GM23338 (cell line): ENCODE measurements around the gene CTRL. TPM values are rescaled to one million over a fixed set of nuclear protein-coding genes. Genes with fewer than 3 reads are reported as not detected.

Experiments used
- ATAC-seq: fragments of 200-7000 bp; cut with Tn5 transposase; 3 replicates; pipeline ENCODE4 v1.9.1; 2020
- DNase-seq: peaks from one replicate; pipeline ENCODE4 v3.0.0-alpha.2; 2015; ENCODE audit warnings: low spot score
- H2AFZ ChIP-seq: fragments of 200-600 bp; sonication (generic); 2 replicates; pipeline ENCODE4 v1.8.0; 2016; ENCODE audit warnings: antibody characterized with exemption, mild to moderate bottlenecking, moderate library complexity
- H3F3A ChIP-seq: fragments of 200-600 bp; sonication (generic); replicated peaks from 2 replicates; pipeline ENCODE4 v1.8.0; 2017; ENCODE audit warnings: antibody characterized with exemption, mixed run types, low read depth
- H3K27ac ChIP-seq: fragments of 200-600 bp; sonication (generic); 2 replicates; pipeline ENCODE4 v1.6.1; 2016; ENCODE audit warnings: low read depth
- H3K27me3 ChIP-seq: fragments of 200-600 bp; sonication (generic); 2 replicates; pipeline ENCODE4 v1.8.0; 2016; ENCODE audit warnings: mild to moderate bottlenecking, mixed run types, moderate library complexity; ENCODE audit not compliant: insufficient read depth
- H3K36me3 ChIP-seq: fragments of 200-600 bp; sonication (generic); 2 replicates; pipeline ENCODE4 v1.8.0; 2016; ENCODE audit warnings: mild to moderate bottlenecking; ENCODE audit not compliant: insufficient read depth
- H3K4me1 ChIP-seq: fragments of 200-600 bp; sonication (generic); 2 replicates; pipeline ENCODE4 v1.8.0; 2016; ENCODE audit warnings: mild to moderate bottlenecking, moderate library complexity; ENCODE audit not compliant: insufficient read depth
- H3K4me2 ChIP-seq: fragments of 200-600 bp; sonication (generic); 2 replicates; pipeline ENCODE4 v1.7.1; 2017; ENCODE audit warnings: mixed run types
- H3K4me3 ChIP-seq: fragments of 200-600 bp; sonication (generic); 2 replicates; pipeline ENCODE4 v1.6.1; 2016; ENCODE audit warnings: mixed run types
- H3K79me2 ChIP-seq: fragments of 200-600 bp; sonication (generic); replicated peaks from 2 replicates; pipeline ENCODE4 v1.8.0; 2017; ENCODE audit warnings: mild to moderate bottlenecking; ENCODE audit not compliant: insufficient read depth
- H3K9me2 ChIP-seq: fragments of 200-600 bp; sonication (generic); 2 replicates; pipeline ENCODE4 v1.8.0; 2017; ENCODE audit not compliant: insufficient read depth
- H4K20me1 ChIP-seq: fragments of 200-600 bp; sonication (generic); replicated peaks from 2 replicates; pipeline ENCODE4 v1.8.0; 2017; ENCODE audit warnings: mild to moderate bottlenecking; ENCODE audit not compliant: insufficient read depth
- H3K27ac Mint-ChIP-seq: 2 replicates; pipeline ENCODE4 v1.8.0; 2020; ENCODE audit warnings: inconsistent platforms, mild to moderate bottlenecking, moderate library complexity, mixed read lengths
- H3K27me3 Mint-ChIP-seq: 3 replicates; pipeline ENCODE4 v1.8.0; 2022; ENCODE audit warnings: low read depth, mild to moderate bottlenecking, moderate library complexity, mixed read lengths, inconsistent platforms; ENCODE audit not compliant: insufficient read depth, poor library complexity
- H3K36me3 Mint-ChIP-seq: 3 replicates; pipeline ENCODE4 v1.8.0; 2021; ENCODE audit warnings: low read depth, mild to moderate bottlenecking, inconsistent platforms, moderate library complexity, mixed read lengths
- H3K4me1 Mint-ChIP-seq: 3 replicates; pipeline ENCODE4 v1.8.0; 2020; ENCODE audit warnings: mild to moderate bottlenecking, inconsistent platforms, mixed read lengths
- H3K4me3 Mint-ChIP-seq: 3 replicates; pipeline ENCODE4 v1.8.0; 2021; ENCODE audit warnings: moderate library complexity, mild to moderate bottlenecking, inconsistent platforms, mixed read lengths
- H3K9me3 Mint-ChIP-seq: 3 replicates; pipeline ENCODE4 v1.8.0; 2020; ENCODE audit warnings: moderate library complexity, mild to moderate bottlenecking, inconsistent platforms, mixed read lengths
- CREB1 ChIP-seq: fragments of 250-450 bp; sonication (Bioruptor Pico); IDR thresholded peaks from 2 replicates; pipeline ENCODE4 v1.5.0; 2020; ENCODE audit warnings: low read depth, mild to moderate bottlenecking, moderate library complexity
- CTCF ChIP-seq, 2 experiments: fragments of 200-600 bp in 1 of 2; sonication (generic) in 1 of 2; conservative IDR thresholded peaks; 2 replicates each; pipeline versions ENCODE4 v1.5.1 to v1.6.1; 2016 to 2017; ENCODE audit warnings: antibody characterized with exemption in 2 of 2, low read depth in 2 of 2, mild to moderate bottlenecking in 2 of 2, moderate library complexity in 1 of 2
- ETS1 ChIP-seq: IDR thresholded peaks from 2 replicates; pipeline ENCODE4 v1.6.1; 2016; ENCODE audit warnings: antibody characterized with exemption
- EZH2phosphoT487 ChIP-seq: fragments of 200-600 bp; sonication (generic); IDR thresholded peaks from one replicate; pipeline ENCODE4 v1.8.1; 2018; ENCODE audit warnings: antibody characterized with exemption; ENCODE audit not compliant: unreplicated experiment
- STAT1 ChIP-seq: IDR thresholded peaks from one replicate; pipeline ENCODE4 v1.6.1; 2016; ENCODE audit warnings: antibody characterized with exemption; ENCODE audit not compliant: unreplicated experiment
- ZNF114 ChIP-seq: fragments of 250-450 bp; sonication (Bioruptor Pico); IDR thresholded peaks from 2 replicates; pipeline ENCODE4 v1.5.0; 2020; ENCODE audit warnings: mild to moderate bottlenecking, moderate library complexity
- polyA plus RNA-seq: library from polyadenylated mRNA; unstranded; fragments of >200 nt; fragmentation: Nextera tagmentation; extraction: Ambion mirVana; gene quantifications from 2 replicates; pipeline ENCODE4 v1.2.1, GENCODE V29; 2016
- total RNA-seq: library from RNA; depleted of rRNA; stranded (reverse); fragments of >200 nt; shearing (Covaris generic); gene quantifications from 2 replicates; pipeline ENCODE4 v1.2.3, GENCODE V29; 2014

CTRL gene
- total and polyA plus RNA-seq, 2 experiments from 2014 or later, result 1.6 to 13.0 TPM

GRCh38 chr16:67930678-67931211 is 917 bp downstream of the CTRL start:
- H3K27me3 Mint-ChIP-seq, result peaks cover 30% of the 10 kb centered on the region
- no peak overlapping the region for H3K4me2 ChIP-seq
- H3K4me1 Mint-ChIP-seq, result peaks cover 23% of the 10 kb centered on the region
- no peak overlapping the region for H3K4me3 Mint-ChIP-seq
- H3K27me3 ChIP-seq, result no peaks in the 10 kb centered on the region
- H3K36me3 Mint-ChIP-seq, result peaks cover 13% of the 10 kb centered on the region; the same call in 1 of the 3 replicates
- no peak for TF ChIP-seq ETS1
- no peak for TF ChIP-seq CTCF (conservative IDR thresholded peaks at IDR 0.05; ENCODE audit: low read depth in 2 of 2)
- no peak for TF ChIP-seq CREB1 (CRISPR knock-in tag)
- TF ChIP-seq EZH2phosphoT487, result no peak
- TF ChIP-seq ZNF114 (CRISPR knock-in tag), result no peak
- no peaks in the 10 kb centered on the region for H3K36me3 ChIP-seq
- H3F3A ChIP-seq, result peaks cover 13% of the 10 kb centered on the region; the same call in 1 of the 2 replicates
- H3K27ac Mint-ChIP-seq, result no peak overlapping the region
- H3K9me2 ChIP-seq, result no peaks in the 10 kb centered on the region
- peaks cover 3% of the 10 kb centered on the region for H4K20me1 ChIP-seq
- H3K9me3 Mint-ChIP-seq, result no peaks in the 10 kb centered on the region
- no peak overlapping the region for H2AFZ ChIP-seq
- no peak overlapping the region for H3K4me3 ChIP-seq
- H3K79me2 ChIP-seq, result 0 out of 2 replicates have a peak, but pooled peaks cover 5% of the 10 kb centered on the region
- ATAC-seq, result no peak
- DNase-seq, result no peak
- no peak overlapping the region for H3K27ac ChIP-seq
- H3K4me1 ChIP-seq, result peaks cover 16% of the 10 kb centered on the region; the same call in 1 of the 2 replicates

- no peak for DNase-seq
- no peaks in the 10 kb centered on the region for H3K36me3 ChIP-seq
- no peak overlapping the region for H2AFZ ChIP-seq
- H3K79me2 ChIP-seq, result 0 out of 2 replicates have a peak, but pooled peaks cover 5% of the 10 kb centered on the region
- no peak overlapping the region for H3K4me3 Mint-ChIP-seq
- H3K9me2 ChIP-seq, result no peaks in the 10 kb centered on the region
- H3K27me3 ChIP-seq, result no peaks in the 10 kb centered on the region
- H3K36me3 Mint-ChIP-seq, result peaks cover 13% of the 10 kb centered on the region; the same call in 1 of the 3 replicates
- peaks cover 16% of the 10 kb centered on the region; the same call in 1 of the 2 replicates for H3K4me1 ChIP-seq
- peaks cover 26% of the 10 kb centered on the region for H3K4me1 Mint-ChIP-seq
- H3K4me2 ChIP-seq, result no peak overlapping the region
- no peak for TF ChIP-seq STAT1
- H3K27ac Mint-ChIP-seq, result no peak overlapping the region
- H3K4me3 ChIP-seq, result no peak overlapping the region
- no peaks in the 10 kb centered on the region for H3K9me3 Mint-ChIP-seq
- peaks cover 11% of the 10 kb centered on the region; the same call in 1 of the 2 replicates for H3F3A ChIP-seq
- H4K20me1 ChIP-seq, result peaks cover 3% of the 10 kb centered on the region
- no peak overlapping the region for H3K27ac ChIP-seq
- H3K27me3 Mint-ChIP-seq, result peaks cover 28% of the 10 kb centered on the region
- ATAC-seq, result no peak
Measured at GRCh38 chr16:67930191-67930590, 1.5 kb downstream of the CTRL start.
